ENCODE data around the gene KDM6A.
"Not testable (repeated sequence)": the region's sequence is repeated elsewhere in the genome, so short reads cannot be mapped to it uniquely, and the experiment has no call there.

KDM6A gene

GRCh38 chrX:45133465-45133864 lies 260.5 kb downstream of the KDM6A start:
- no peak for DNase-seq

GRCh38 chrX:45134315-45134731 lies 261.3 kb downstream of the KDM6A start:
- no peak for DNase-seq

DNA sequence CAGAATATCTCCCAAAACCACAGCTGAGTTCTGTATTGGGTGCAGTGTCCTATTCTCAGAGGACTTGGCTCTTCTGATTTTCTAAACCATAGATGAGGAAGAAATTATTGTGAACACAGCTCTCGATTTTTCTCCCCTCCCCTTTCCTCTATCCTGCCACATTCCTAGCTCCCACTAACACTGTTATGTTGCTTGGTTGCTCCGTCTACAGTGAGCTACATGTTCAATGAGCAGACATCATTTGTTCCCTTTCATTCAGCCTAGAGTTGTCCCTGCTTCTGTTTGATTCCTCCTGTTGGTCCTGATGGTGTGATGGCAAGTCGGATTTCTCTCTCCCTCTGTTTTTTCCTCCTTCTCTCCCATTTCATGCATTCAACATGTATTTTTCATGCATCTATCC lies 261.8 kb downstream of the KDM6A start:
- no peak for DNase-seq

DNA sequence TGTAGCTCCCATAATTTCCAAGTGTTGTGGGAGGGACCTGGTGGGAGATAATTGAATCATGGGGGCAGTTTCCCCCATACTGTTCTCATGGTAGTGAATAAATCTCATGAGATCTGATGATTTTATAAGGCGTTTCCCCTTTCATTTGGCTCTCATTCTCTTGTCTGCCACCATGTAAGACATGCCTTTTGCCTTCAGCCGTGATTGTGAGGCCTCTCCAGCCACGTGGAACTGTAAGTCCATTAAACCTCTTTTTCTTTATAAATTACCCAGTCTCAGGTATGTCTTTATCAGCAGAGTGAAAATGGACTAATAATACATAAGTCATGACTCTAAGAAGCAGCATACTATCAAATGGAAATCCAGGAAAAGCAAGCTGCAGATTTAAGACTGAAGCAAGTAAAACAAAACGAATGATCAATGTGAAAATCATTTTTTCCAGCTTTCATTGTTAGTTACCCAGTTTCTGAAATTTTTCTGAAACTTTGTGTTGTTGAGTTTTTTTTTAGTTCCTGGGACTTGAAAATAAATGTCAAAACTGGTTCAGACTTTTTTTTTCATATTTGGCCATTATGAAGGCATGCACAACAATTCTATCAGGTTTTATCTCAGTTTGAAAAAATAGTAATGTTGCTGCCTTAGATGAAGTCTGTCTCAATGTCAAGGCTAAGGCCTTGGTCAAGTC lies 262.5 kb downstream of the KDM6A start:
- DNase-seq: not testable (repeated sequence)

- no peak for DNase-seq
Observed at GRCh38 chrX:45137531-45137930, 264.5 kb downstream of the KDM6A start.

- DNase-seq: no peak
Observed at GRCh38 chrX:45138525-45138924, 265.5 kb downstream of the KDM6A start.

- no peak for DNase-seq
Observed at GRCh38 chrX:45140812-45141211, 267.8 kb downstream of the KDM6A start.

DNA sequence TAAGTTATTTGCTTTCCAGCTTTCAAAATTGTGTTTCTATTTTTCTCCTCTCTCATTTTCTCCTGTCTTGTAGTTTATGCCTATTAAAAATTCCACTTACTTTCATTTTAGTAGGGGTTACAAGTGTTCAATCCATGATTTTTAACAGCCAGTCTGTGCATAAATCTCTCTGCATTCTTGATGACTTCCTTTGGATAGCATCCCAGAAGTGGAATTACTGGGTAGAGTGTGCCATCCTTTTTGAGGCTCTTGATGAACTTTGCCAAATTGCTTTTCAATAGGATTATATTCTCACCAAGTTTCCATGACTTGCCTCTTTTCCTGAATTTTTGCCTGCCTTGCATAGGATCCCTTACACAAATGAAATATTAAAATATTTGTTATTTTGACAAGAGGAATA lies 269.2 kb downstream of the KDM6A start:
- DNase-seq: no peak

DNA sequence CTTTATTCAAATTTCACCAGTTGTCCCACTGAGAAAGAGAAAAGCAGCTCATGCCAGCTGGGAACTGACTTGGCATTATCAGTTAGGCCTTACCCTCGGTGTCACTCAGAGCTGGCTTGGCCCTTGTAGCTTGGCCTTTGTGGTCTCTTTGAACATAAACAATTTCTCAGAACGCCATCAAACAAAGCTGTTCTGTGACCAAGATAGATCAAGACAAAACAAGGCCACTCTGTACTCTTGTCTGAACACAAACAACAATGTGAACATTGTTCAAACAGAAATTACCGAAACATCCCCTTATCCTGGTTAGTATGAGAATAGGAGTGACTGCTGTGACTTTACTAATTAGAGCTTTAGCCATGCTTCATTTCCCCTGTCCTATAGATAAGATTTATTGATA lies 270.5 kb downstream of the KDM6A start:
- no peak for DNase-seq

DNA sequence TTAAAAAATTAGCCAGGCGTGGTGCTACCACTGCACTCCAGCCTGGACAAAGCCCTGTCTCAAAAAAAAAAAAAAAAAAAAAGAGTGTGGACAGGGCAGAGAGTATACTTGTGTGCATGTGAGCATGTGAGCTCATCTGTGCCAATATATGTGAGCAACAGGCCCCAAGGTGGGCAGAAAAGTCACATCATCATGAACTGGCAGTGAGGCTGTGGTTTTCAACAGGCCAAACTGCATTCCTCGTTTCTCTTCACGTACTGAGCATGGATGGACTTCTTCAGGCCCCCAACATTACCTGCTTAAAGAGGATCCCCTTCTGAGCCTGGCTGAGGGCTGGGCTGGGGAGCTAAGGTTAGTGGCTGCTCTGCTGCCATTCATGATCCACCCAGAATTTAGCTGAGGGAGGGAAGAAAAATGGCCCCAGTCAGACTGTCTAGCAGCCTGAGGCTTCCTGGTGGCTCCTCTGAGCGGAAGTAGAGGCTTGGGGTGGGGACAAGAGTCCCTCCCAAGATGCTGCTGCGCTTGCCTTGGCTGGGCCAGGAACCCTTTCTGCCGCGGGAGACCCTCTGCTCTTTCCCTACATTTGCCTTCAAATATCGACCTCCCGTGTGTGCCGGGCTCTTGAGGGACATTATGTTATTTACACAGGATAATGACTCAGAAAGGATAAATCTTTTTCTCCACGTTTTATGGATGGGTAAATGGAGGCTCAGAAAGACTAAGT lies 272.7 kb downstream of the KDM6A start:
- DNase-seq: no peak

DNA sequence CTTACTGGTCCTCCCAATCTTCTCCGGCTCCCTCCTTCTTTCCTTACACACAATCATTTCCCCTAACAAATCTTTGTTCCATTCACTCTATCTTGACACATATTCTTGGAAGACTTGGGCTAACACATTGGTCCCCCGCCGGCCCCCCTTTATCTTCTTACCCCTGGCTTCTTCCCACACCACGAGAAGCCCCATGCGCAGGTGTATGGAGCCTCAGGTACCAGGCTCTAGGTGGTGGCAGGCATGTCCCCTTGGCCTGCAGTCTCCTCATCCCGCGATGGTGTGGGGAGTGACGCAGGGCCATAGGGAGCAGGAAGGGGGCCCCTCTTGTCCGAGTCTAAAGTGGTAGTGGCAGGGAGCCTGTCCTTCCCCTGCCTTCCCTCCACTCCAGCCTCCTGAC lies 277.8 kb downstream of the KDM6A start:
- DNase-seq: no peak

GRCh38 chrX:45154033-45154360 lies 281.0 kb downstream of the KDM6A start:
- no peak for DNase-seq

DNA sequence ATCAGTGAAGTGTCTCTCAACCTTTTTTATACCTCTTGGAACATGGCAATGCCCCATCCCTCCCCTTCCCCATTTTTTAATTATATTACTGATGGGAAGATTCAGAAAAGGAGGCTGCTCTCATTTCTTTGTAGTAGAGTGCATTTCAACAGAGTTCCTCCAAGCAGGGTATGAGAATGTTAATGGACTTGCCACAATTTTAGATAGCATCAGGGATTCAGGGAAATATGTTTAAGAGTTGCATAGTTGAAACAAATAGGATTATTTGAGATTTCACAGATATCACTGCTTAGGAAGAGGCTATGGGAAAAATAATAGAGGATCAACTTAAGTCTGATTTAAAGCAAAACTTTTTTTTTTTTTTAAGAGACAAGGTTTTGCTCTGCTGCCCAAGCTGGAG lies 281.5 kb downstream of the KDM6A start:
- no peak for DNase-seq

- DNase-seq: no peak
Observed at GRCh38 chrX:45157647-45158046, 284.7 kb downstream of the KDM6A start.

All from NCI-H748 treated with DMSO at 0.1 percent for 48 hours (cell line).